ENCODE results near the gene ZNF223. TPM values are rescaled to one million over a fixed set of nuclear protein-coding genes. Genes with fewer than 3 reads are reported as not detected.
A peak's percentile ranks its signal among the peaks of the same experiment; 100 is the strongest.

ZNF223 gene
- 1 to 10 TPM in 1 of 4 donors, under 1 TPM in 2, not detected in 1; 0.56 to 3.0 (median 0.91) TPM for total RNA-seq

DNA sequence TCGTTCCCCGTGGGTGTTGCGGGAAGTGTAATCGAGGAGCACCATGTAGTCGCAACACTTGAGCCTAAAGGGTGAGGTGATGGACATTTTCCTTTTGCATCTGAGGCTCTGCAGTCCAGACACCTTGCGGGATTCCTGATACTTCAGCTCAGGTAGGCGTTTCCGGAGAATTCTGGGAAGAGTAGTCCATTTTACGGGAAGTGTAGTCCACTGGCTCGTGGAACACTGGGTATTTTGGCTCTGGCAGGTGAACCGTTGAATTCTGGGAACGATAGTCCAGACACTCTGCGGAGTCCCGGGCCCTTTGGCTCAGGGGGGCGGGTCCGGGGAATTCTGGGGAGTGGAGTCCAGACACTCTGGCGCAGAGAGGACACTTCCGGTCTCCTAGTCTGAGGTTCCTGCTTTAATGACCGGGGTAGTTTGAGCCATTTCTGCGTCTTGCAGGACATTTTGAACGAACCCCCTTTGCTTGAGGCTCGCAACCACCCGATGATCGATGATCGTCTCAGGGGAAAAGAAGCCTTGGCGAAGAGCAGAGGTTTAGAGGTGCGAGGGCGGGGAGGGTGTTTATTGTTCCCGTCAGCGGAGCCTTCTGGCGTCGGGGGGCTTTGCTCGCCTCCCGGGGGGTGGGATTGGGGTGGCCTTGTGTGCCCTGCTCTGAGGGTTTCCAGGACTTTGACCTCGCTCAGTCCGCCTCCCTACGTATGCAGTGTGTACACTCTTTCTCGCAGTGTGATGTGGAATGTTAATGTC, at the start of gene ZNF223:
Gene ZNF223, plus strand, starts transcription at position 387 of the 753 bp plus-strand sequence. CDS start 3,141 bp downstream, outside the sequence.
- Histone ChIP-seq H3K27me3 (peaks cover 0 to 25% (median 5%) of the 10 kb centered on the region in 3 donors), H3K9me3 (peaks cover 0 to 16% (median 3%) of the 10 kb centered on the region in 3 donors), H3K4me1 (peaks cover 12 to 18% of the 10 kb centered on the region in 2 donors), H3K27ac (peak within 1 kb of the TSS; percentile 73 to 81 (median 78)), H3K36me3 (peaks cover 5 to 25% of the 10 kb centered on the region in 2 donors), H3K4me3 (peak within 1 kb of the TSS; percentile 72 to 84 (median 81))
- intact Hi-C loops (cut with DNase I; ENCODE audit: low total_unique reads), result loop anchor here (1.0 to 10.0 kb wide), 10 partner anchors 20 to 305 kb away; partner anchors contain the start of genes ZNF112, ZNF155, ZNF221 and ZNF222
- TF ChIP-seq, protein P1, sequence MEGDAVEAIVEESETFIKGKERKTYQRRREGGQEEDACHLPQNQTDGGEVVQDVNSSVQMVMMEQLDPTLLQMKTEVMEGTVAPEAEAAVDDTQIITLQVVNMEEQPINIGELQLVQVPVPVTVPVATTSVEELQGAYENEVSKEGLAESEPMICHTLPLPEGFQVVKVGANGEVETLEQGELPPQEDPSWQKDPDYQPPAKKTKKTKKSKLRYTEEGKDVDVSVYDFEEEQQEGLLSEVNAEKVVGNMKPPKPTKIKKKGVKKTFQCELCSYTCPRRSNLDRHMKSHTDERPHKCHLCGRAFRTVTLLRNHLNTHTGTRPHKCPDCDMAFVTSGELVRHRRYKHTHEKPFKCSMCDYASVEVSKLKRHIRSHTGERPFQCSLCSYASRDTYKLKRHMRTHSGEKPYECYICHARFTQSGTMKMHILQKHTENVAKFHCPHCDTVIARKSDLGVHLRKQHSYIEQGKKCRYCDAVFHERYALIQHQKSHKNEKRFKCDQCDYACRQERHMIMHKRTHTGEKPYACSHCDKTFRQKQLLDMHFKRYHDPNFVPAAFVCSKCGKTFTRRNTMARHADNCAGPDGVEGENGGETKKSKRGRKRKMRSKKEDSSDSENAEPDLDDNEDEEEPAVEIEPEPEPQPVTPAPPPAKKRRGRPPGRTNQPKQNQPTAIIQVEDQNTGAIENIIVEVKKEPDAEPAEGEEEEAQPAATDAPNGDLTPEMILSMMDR (IDR thresholded peaks at IDR 0.05 in 4 of 5, conservative IDR thresholded peaks at IDR 0.05 in 1 of 5), result no peak
- TF ChIP-seq POLR2A (IDR thresholded peaks at IDR 0.05), result no peak
- DNase-seq (peak; percentile 94), ATAC-seq (peak; percentile 100)
- in situ Hi-C loops (cut with MboI; ENCODE audit: low sequenced_read_pairs in 4 of 4), result loop anchor here in 1 of 4 donors (10.0 kb wide), 2 partner anchors 47 to 93 kb away; partner anchors contain the start of genes ZNF230 and ZNF234

DNA sequence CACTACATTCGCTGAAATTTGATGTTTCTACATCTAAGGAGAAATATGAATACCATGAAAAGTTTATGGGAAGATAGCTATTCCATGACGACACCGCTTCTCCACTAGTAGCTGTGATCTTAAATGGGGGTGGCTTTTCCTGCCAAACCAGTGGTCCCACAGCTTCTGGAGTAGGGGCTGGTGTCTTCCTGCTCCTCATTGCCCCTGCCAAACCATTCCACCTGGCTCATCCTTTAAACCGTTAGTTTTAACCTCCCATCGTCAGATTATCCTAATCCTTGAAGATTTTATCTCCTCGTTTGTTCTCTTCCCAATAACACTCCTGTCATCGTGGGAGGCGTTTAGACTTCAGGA, 49.6 kb upstream of the ZNF223 start:
- H3K27ac ChIP-seq, result peak overlapping the region; percentile 70 to 78 (median 74)
- intact Hi-C loops (cut with DNase I; ENCODE audit: low total_unique reads) (loop anchor here (1.0 to 2.0 kb wide), 12 partner anchors 18 to 303 kb away; partner anchors contain the start of genes ZNF155, ZNF221, ZNF222 and ZNF224), in situ Hi-C loops (cut with MboI; ENCODE audit: low sequenced_read_pairs in 4 of 4) (loop anchor here in 2 of 4 donors (5.0 to 10.0 kb wide), 4 partner anchors 53 to 210 kb away; partner anchors contain the start of genes ZNF223 (in 1 of the 2), ZNF224 (in 1 of the 2), ZNF225 (in 1 of the 2) and ZNF227 (in 1 of the 2))
- H3K27me3 ChIP-seq, result no peaks in the 10 kb centered on the region
- H3K4me3 ChIP-seq, result peak overlapping the region; percentile 67 to 88 (median 80)
- TF ChIP-seq, protein P1 (IDR thresholded peaks at IDR 0.05 in 4 of 5, conservative IDR thresholded peaks at IDR 0.05 in 1 of 5), result no peak
- no peak for TF ChIP-seq POLR2A (IDR thresholded peaks at IDR 0.05)
- H3K36me3 ChIP-seq, result peaks cover 3 to 9% of the 10 kb centered on the region in 2 donors
- no peak for ATAC-seq
- peaks cover 7 to 15% of the 10 kb centered on the region in 2 donors for H3K4me1 ChIP-seq
- no peak for DNase-seq
- peaks cover 0 to 11% (median 0%) of the 10 kb centered on the region in 3 donors for H3K9me3 ChIP-seq

DNA sequence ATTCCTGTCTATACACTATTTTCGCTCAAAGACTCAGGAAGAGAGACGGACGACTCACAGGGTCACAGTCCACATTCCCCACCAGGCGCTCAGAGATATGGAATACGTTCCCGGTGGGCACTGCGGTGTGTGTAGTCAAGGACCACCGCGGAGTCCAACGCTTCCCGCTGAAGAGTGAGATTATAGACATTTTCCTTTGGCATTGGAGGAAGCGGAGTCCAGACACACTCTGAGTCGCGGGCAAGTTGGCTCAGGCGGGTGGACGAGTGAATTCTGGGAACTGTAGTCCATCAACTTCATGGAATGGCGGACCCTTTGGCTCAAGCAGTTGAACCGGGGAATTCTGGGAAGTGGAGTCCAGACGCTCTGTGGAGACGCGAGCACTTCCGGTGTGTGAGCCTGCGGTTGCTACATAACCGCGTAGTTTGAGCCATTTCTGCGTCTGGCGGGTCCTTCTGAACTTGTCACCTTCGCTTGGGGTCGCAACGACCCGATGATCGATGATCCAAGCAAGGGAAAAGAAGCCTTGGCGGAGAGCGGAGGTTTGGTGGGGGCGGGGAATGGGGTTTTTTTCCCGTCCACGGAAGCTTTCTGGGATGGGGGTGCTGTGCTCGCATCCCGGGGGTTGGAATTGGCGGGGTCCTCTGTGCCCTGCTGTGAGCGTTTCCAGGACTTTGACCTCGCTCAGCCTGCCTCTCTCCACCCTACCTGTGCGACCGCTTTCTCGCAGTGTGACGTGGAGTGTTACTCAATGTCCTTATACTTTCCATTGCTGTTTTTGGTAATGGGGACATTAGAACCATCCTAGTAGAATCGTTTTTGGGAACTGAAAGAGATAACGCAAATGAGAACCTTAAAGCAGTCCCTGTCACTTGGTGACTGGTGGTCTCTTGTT, 49.0 kb upstream of the ZNF223 start, which contains the start of gene ZNF230:
Gene ZNF230, plus strand, starts transcription at position 392 of the 895 bp plus-strand sequence. CDS start 4,122 bp downstream, outside the sequence.
- in situ Hi-C loops (cut with MboI; ENCODE audit: low sequenced_read_pairs in 4 of 4) (loop anchor here in 2 of 4 donors (5.0 to 10.0 kb wide), 4 partner anchors 52 to 209 kb away; partner anchors contain the start of genes ZNF223 (in 1 of the 2), ZNF224 (in 1 of the 2), ZNF225 (in 1 of the 2) and ZNF227 (in 1 of the 2)), intact Hi-C loops (cut with DNase I; ENCODE audit: low total_unique reads) (loop anchor here (1.0 to 2.0 kb wide), 12 partner anchors 19 to 302 kb away; partner anchors contain the start of genes ZNF155, ZNF221, ZNF222 and ZNF224)
- Histone ChIP-seq H3K27me3 (no peaks in the 10 kb centered on the region), H3K27ac (peak within 1 kb of the TSS; percentile 70 to 78 (median 74)), H3K4me1 (peaks cover 7 to 15% of the 10 kb centered on the region in 2 donors), H3K36me3 (peaks cover 3 to 12% of the 10 kb centered on the region in 2 donors), H3K4me3 (peak within 1 kb of the TSS; percentile 67 to 88 (median 80)), H3K9me3 (peaks cover 0 to 11% (median 3%) of the 10 kb centered on the region in 3 donors)
- peak; percentile 90 to 92 for DNase-seq
- TF ChIP-seq POLR2A (IDR thresholded peaks at IDR 0.05), result no peak
- TF ChIP-seq, protein P1 (IDR thresholded peaks at IDR 0.05 in 4 of 5, conservative IDR thresholded peaks at IDR 0.05 in 1 of 5), result no peak
- ATAC-seq, result peak; percentile 100

Measured in gastrocnemius medialis (tissue), 4 donors.